ENCODE measurements around the gene SEMA4A. TPM values are rescaled to one million over a fixed set of nuclear protein-coding genes. Genes with fewer than 3 reads are reported as not detected.
A peak's percentile ranks its signal among the peaks of the same experiment; 100 is the strongest.

The SEMA4A gene
- total and polyA plus RNA-seq, 9 of the 15 experiments (the other 6 are each of a cell fraction or from before 2014, with no cell fraction given) = 0.04 to 1.7 (median 0.45) TPM

DNA sequence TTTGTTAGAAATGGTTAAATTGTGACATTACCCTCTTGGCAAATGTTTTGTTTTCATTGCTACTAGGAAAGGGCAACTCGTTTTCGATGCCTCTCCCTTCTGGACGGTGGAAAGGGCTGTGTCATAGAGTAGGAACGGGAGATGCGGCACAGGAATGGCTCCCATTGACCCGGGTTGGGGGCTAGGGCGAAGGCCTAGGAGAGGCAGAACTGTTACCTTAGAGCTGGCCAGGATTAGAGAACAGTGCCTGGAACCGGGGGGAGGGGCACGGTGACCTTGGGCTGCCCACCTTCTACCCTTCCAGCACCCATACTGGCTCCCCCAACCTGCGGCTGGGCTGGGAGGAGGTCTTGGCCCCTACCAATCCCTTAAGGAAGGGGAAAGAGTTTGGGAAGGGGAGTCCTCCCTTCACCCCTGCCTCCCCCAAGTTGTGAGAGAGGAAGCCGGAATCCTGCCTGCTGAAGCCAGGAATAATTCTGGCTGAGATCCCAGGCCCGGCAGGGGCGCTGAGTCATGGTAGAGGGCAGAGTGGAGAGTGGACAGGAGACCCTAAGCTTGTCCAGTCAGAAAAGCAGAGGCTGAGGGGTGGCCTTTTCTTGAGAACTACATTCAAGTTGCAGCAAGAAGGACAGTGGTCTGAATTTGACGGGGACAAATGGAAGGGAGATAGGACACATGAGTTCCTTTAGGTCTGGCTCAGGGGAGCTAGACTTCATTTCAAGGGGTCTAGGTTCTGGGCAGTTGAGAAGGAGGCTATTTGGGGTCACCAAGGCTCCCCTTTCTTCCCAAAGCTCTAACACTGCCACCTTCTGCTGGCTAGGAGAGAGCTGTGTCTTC, 30.6 kb upstream of the SEMA4A start (continued):
- TF ChIP-seq ZNF280A (IDR thresholded peaks at IDR 0.05; ENCODE audit: low read depth, partially characterized antibody) = no peak
- TF ChIP-seq MEF2A (IDR thresholded peaks at IDR 0.05; ENCODE audit: control insufficient read depth, low read depth, low read length) = no peak
- no peak for TF ChIP-seq ZKSCAN8 (CRISPR knock-in tag; IDR thresholded peaks at IDR 0.05)
- no peak for TF ChIP-seq OTX1 (CRISPR knock-in tag; IDR thresholded peaks at IDR 0.05)
- TF ChIP-seq C11orf30 (IDR thresholded peaks at IDR 0.05; ENCODE audit: low read depth) = peak; percentile 92
- TF ChIP-seq PTBP1 (IDR thresholded peaks at IDR 0.05; ENCODE audit: low read depth, low read length) = no peak
- TF ChIP-seq FOXJ2 (tag; IDR thresholded peaks at IDR 0.05) = peak; percentile 45; the same call in 1 of the 2 replicates
- peak in 1 of 3 experiments; percentile 40 for TF ChIP-seq YY1 (IDR thresholded peaks at IDR 0.05; ENCODE audit: borderline replicate concordance in 1 of 3, control insufficient read depth in 1 of 3, extremely low read depth in 1 of 3, insufficient read depth in 3 of 3, insufficient read length in 1 of 3, insufficient replicate concordance in 2 of 3, low read depth in 1 of 3, low read length in 2 of 3)
- TF ChIP-seq CBX3 (IDR thresholded peaks at IDR 0.05; ENCODE audit: borderline replicate concordance in 1 of 2, low read length in 2 of 2) = no peak
- no peak for TF ChIP-seq CBX5 (IDR thresholded peaks at IDR 0.05; ENCODE audit: borderline replicate concordance, low read depth)
- no peak for TF ChIP-seq ZFP91 (CRISPR knock-in tag; IDR thresholded peaks at IDR 0.05)
- peak in 1 of 3 experiments; percentile 35; a peak in 2 of 6 replicates for TF ChIP-seq CTCF (IDR thresholded peaks at IDR 0.05 in 2 of 3, conservative IDR thresholded peaks at IDR 0.05 in 1 of 3; ENCODE audit: insufficient read depth in 2 of 3, low read depth in 1 of 3, low read length in 3 of 3)
- no peak for TF ChIP-seq TCFL5 (CRISPR knock-in tag; conservative IDR thresholded peaks at IDR 0.05)
- TF ChIP-seq ZNF12 (CRISPR knock-in tag; IDR thresholded peaks at IDR 0.05) = no peak
- TF ChIP-seq ATF2 (CRISPR knock-in tag; IDR thresholded peaks at IDR 0.05) = no peak
- TF ChIP-seq FOXK2 (conservative IDR thresholded peaks at IDR 0.05 in 1 of 2, IDR thresholded peaks at IDR 0.05 in 1 of 2; ENCODE audit: low read depth in 2 of 2) = no peak
- no peak for TF ChIP-seq SRSF7 (optimal IDR thresholded peaks at IDR 0.05; ENCODE audit: low read depth, low read length)
- TF ChIP-seq HNRNPUL1 (IDR thresholded peaks at IDR 0.05; ENCODE audit: low read length) = no peak
- no peak for TF ChIP-seq ZNF583 (CRISPR knock-in tag; IDR thresholded peaks at IDR 0.05)
- no peak for TF ChIP-seq SAFB2 (IDR thresholded peaks at IDR 0.05; ENCODE audit: borderline replicate concordance, low read depth, low read length, severe bottlenecking)
